Dedifferentiated amniotic fluid mesenchymal stem cell (primary cell): ENCODE data around the gene RASA3.
"Not testable (repeated sequence)": the region's sequence is repeated elsewhere in the genome, so short reads cannot be mapped to it uniquely, and the experiment has no call there.

Experiments used
- DNase-seq: peaks from one replicate; pipeline ENCODE4 v3.0.0-alpha.2; 2016; ENCODE audit errors: extremely low spot score

The RASA3 gene

GRCh38 chr13:114155926-114156883, 23.8 kb upstream of the RASA3 start:
- no peak for DNase-seq

- no peak for DNase-seq
These were observed 22.9 kb upstream of the RASA3 start for GRCh38 chr13:114155320-114155719.

- DNase-seq = no peak
These were observed 22.1 kb upstream of the RASA3 start for GRCh38 chr13:114154476-114154875.

GRCh38 chr13:114153485-114154080, 21.2 kb upstream of the RASA3 start:
- no peak for DNase-seq

- DNase-seq = no peak
These were observed 20.5 kb upstream of the RASA3 start for GRCh38 chr13:114152831-114153371.

- no peak for DNase-seq
These were observed 19.8 kb upstream of the RASA3 start for GRCh38 chr13:114152285-114152645.

GRCh38 chr13:114151565-114152284, 19.3 kb upstream of the RASA3 start:
- no peak for DNase-seq

- no peak for DNase-seq
These were observed 18.6 kb upstream of the RASA3 start for GRCh38 chr13:114151031-114151430.

- no peak for DNase-seq
These were observed 17.6 kb upstream of the RASA3 start for GRCh38 chr13:114149774-114150740.

GRCh38 chr13:114148886-114149285, 16.5 kb upstream of the RASA3 start:
- DNase-seq = not testable (repeated sequence)

GRCh38 chr13:114148521-114148855, 16.1 kb upstream of the RASA3 start:
- DNase-seq = no peak

GRCh38 chr13:114147803-114148520, 15.5 kb upstream of the RASA3 start:
- no peak for DNase-seq

- no peak for DNase-seq
These were observed 14.2 kb upstream of the RASA3 start for GRCh38 chr13:114146629-114147028.

- no peak for DNase-seq
These were observed 13.8 kb upstream of the RASA3 start for GRCh38 chr13:114146173-114146572.

- DNase-seq = no peak
These were observed 13.3 kb upstream of the RASA3 start for GRCh38 chr13:114145722-114146121.

GRCh38 chr13:114145256-114145655, 12.8 kb upstream of the RASA3 start:
- no peak for DNase-seq

- DNase-seq = no peak
These were observed 12.3 kb upstream of the RASA3 start for GRCh38 chr13:114144606-114145244.

- no peak for DNase-seq
These were observed 11.6 kb upstream of the RASA3 start for GRCh38 chr13:114143806-114144605.
